Stomach (tissue), 4 donors: Measurements from ENCODE around the gene CD81.

Source experiments
- EP300 ChIP-seq: sonication (generic); formaldehyde crosslinking; IDR thresholded peaks from one replicate; pipeline ENCODE4 v1.6.1; 2017; ENCODE audit warnings: antibody characterized with exemption
- POLR2AphosphoS5 ChIP-seq, 3 donors: sonication (generic); formaldehyde crosslinking; IDR thresholded peaks; one replicate each; pipeline ENCODE4 v1.6.1; 2016; ENCODE audit warnings: antibody characterized with exemption in 3 of 3
- TF ChIP-seq, protein P1 (sequence below), 7 experiments: fragments of 450-650 bp in 4 of 7; fragments of 200-600 bp in 3 of 7; sonication (generic) in 3 of 7; IDR thresholded peaks; one replicate each; pipeline ENCODE4 v1.5.1; 2016 to 2019; ENCODE audit warnings: antibody characterized with exemption in 7 of 7, control low read depth in 2 of 7, mild to moderate bottlenecking in 1 of 7

DNA sequence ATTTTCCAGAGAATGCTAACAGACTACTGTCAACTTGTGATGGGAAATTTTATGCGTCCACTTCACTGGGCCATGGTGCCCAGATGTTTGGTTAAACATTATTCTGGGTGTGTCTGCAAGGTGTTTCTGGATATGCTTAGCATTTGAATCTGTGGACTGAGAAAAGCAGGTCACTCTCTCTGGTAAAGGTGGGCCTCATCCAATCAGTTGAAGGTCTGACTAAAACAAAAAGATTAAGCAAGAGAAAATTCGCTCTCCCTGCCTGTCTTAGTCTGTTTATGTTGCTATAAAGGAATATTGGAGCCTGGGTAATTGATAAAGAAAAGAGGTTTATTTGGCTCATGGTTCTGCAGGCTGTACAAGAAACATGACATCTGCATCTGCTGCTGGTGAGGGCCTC is 32.1 kb upstream of the CD81 start:
- TF ChIP-seq, protein P1, sequence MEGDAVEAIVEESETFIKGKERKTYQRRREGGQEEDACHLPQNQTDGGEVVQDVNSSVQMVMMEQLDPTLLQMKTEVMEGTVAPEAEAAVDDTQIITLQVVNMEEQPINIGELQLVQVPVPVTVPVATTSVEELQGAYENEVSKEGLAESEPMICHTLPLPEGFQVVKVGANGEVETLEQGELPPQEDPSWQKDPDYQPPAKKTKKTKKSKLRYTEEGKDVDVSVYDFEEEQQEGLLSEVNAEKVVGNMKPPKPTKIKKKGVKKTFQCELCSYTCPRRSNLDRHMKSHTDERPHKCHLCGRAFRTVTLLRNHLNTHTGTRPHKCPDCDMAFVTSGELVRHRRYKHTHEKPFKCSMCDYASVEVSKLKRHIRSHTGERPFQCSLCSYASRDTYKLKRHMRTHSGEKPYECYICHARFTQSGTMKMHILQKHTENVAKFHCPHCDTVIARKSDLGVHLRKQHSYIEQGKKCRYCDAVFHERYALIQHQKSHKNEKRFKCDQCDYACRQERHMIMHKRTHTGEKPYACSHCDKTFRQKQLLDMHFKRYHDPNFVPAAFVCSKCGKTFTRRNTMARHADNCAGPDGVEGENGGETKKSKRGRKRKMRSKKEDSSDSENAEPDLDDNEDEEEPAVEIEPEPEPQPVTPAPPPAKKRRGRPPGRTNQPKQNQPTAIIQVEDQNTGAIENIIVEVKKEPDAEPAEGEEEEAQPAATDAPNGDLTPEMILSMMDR (IDR thresholded peaks at IDR 0.05) = no peak
- TF ChIP-seq POLR2AphosphoS5 (IDR thresholded peaks at IDR 0.05) (no peak), EP300 (no peak)
